ENCODE results near the gene HNF1A. TPM values are rescaled to one million over a fixed set of nuclear protein-coding genes. Genes with fewer than 3 reads are reported as not detected.
A peak's percentile ranks its signal among the peaks of the same experiment; 100 is the strongest.

The HNF1A gene
- total and polyA plus RNA-seq, 2 of the 4 experiments (the other 2 are of a cell fraction): under 0.01 TPM; not detected in 1

- H3K4me1 ChIP-seq (ENCODE audit: control insufficient read depth, insufficient read depth, low read length): peaks cover 3% of the 10 kb centered on the region; the same call in 1 of the 2 replicates
- H3K79me1 ChIP-seq (ENCODE audit: low read depth in 1 of 2, low read length in 2 of 2): no peaks in the 10 kb centered on the region
- no peak overlapping the region for H3K27ac ChIP-seq (ENCODE audit: insufficient read depth, low read length)
- no peak overlapping the region for H2AK5ac ChIP-seq (ENCODE audit: low read depth, low read length)
- no peak for ATAC-seq (ENCODE audit: low read depth)
- intact Hi-C loops (cut with micrococcal nuclease): no loop called here
- TF ChIP-seq CTCF (conservative IDR thresholded peaks at IDR 0.05; ENCODE audit: low read depth, low read length) (0 out of 2 replicates have a peak, but pooled peaks have one; percentile 6), CHD1 (IDR thresholded peaks at IDR 0.05; ENCODE audit: low read depth, low read length) (no peak)
- ChIA-PET POLR2A (ENCODE audit: unreplicated experiment) (no interaction called here), CTCF (no interaction called here)
- H2BK15ac ChIP-seq (ENCODE audit: low read depth, low read length): no peak overlapping the region
- H3K18ac ChIP-seq (ENCODE audit: low read depth, low read length): no peak overlapping the region
- WGBS, 2 experiments (ENCODE audit: extremely low coverage in 2 of 2, insufficient read length in 1 of 2): no CpG with 5 or more reads among the region's 4 CpGs
- H3K4me3 ChIP-seq (ENCODE audit: insufficient read depth, low read depth, low read length): no peak overlapping the region
- H4K5ac ChIP-seq (ENCODE audit: low read depth, low read length): no peak overlapping the region
- in situ Hi-C loops (cut with MboI; ENCODE audit: low sequenced_read_pairs): no loop called here
- no peak overlapping the region for H4K91ac ChIP-seq (ENCODE audit: insufficient read depth, low read depth, low read length)
- H2AFZ ChIP-seq (replicated peaks; ENCODE audit: low read length, poor library complexity): no peak overlapping the region
- no peak overlapping the region for H2BK120ac ChIP-seq (ENCODE audit: low read depth, low read length)
- no peak overlapping the region for H2BK5ac ChIP-seq (ENCODE audit: low read depth, low read length, poor library complexity, severe bottlenecking)
- H3K36me3 ChIP-seq (ENCODE audit: control insufficient read depth, insufficient read depth, low read length): peaks cover 24% of the 10 kb centered on the region
- H3K14ac ChIP-seq (replicated peaks; ENCODE audit: low read depth, low read length): no peak overlapping the region
- no peak overlapping the region for H3K23ac ChIP-seq (ENCODE audit: low read depth, low read length)
- dilution Hi-C loops (cut with HindIII; ENCODE audit: low sequenced_read_pairs, unreplicated experiment): no loop called here
- H3K56ac ChIP-seq (ENCODE audit: extremely low read depth, insufficient read depth, low read length): no peak overlapping the region
- no peak overlapping the region for H3K4me2 ChIP-seq (ENCODE audit: low read depth, low read length)
- H4K20me1 ChIP-seq (ENCODE audit: insufficient read depth, low read length): no peaks in the 10 kb centered on the region
- no peak overlapping the region for H2BK20ac ChIP-seq (ENCODE audit: low read depth, low read length)
- no peak overlapping the region for H3K4ac ChIP-seq (ENCODE audit: low read depth, low read length)
- no peak overlapping the region for H2AK9ac ChIP-seq (replicated peaks; ENCODE audit: low read depth, low read length, poor library complexity)
- H3K9me3 ChIP-seq (ENCODE audit: control insufficient read depth, insufficient read depth, low read length): no peaks in the 10 kb centered on the region
- no peaks in the 10 kb centered on the region for H3K27me3 ChIP-seq (ENCODE audit: control insufficient read depth, insufficient read depth, low read length)
- no peak for DNase-seq
- H4K8ac ChIP-seq (ENCODE audit: low read depth in 2 of 2, low read length in 2 of 2): no peak overlapping the region
- H3K9ac ChIP-seq (ENCODE audit: low read depth, low read length): no peak overlapping the region
- no TSS peak for BruUV-seq (replicated peaks)
- no peaks in the 10 kb centered on the region for H3K9me1 ChIP-seq (ENCODE audit: insufficient read depth, low read length)
Measured at GRCh38 chr12:121003650-121004049, 25.3 kb downstream of the HNF1A start.

Measured in IMR-90 (cell line).